Fibroblast of lung (primary cell): ENCODE results near the gene PIWIL4.

Experiments used
- EZH2 ChIP-seq: IDR thresholded peaks from 2 replicates; pipeline ENCODE4 v1.5.1; 2012; ENCODE audit warnings: low read length, control low read depth, mild to moderate bottlenecking; ENCODE audit errors: missing control alignments
- TF ChIP-seq, protein P1 (sequence below), 2 donors: IDR thresholded peaks in 1 of 2; conservative IDR thresholded peaks in 1 of 2; 1 replicate in 1 of 2; 2 replicates in 1 of 2; pipeline ENCODE4 v1.5.1; 2011 to 2012; ENCODE audit warnings: low read length in 2 of 2, control low read depth in 1 of 2, inconsistent platforms in 1 of 2, low read depth in 1 of 2, mild to moderate bottlenecking in 1 of 2

DNA sequence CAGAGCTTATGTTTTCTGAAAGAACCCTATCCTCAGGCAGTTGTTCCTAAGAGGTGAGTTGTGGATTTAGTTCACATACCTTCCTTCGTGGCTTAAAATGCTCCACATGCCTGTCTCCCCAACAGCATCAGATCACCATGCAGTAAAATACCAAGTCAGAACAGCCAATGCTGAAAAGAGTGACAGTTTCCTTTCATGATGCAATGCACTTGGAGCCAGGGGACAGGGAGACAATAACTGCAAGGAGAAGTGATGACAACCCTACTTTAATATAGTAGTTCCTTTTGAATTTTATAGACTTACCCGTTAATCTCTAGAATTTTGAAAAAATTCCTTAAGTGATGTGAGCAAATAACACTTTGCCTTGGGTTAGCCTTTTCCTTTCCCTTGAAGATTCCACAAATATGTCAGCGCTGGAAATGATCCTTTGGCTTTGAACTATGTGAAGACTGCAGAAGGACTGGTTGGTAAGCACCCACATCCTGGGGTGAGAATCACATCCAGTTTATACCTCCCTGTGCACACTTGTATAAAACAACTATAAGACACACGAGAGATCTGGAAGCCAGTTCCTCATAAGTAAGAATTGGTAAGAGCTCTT, 71.2 kb downstream of the PIWIL4 start:
- TF ChIP-seq, protein P1, sequence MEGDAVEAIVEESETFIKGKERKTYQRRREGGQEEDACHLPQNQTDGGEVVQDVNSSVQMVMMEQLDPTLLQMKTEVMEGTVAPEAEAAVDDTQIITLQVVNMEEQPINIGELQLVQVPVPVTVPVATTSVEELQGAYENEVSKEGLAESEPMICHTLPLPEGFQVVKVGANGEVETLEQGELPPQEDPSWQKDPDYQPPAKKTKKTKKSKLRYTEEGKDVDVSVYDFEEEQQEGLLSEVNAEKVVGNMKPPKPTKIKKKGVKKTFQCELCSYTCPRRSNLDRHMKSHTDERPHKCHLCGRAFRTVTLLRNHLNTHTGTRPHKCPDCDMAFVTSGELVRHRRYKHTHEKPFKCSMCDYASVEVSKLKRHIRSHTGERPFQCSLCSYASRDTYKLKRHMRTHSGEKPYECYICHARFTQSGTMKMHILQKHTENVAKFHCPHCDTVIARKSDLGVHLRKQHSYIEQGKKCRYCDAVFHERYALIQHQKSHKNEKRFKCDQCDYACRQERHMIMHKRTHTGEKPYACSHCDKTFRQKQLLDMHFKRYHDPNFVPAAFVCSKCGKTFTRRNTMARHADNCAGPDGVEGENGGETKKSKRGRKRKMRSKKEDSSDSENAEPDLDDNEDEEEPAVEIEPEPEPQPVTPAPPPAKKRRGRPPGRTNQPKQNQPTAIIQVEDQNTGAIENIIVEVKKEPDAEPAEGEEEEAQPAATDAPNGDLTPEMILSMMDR (conservative IDR thresholded peaks at IDR 0.05 in 1 of 2, IDR thresholded peaks at IDR 0.05 in 1 of 2; ENCODE audit: low read depth in 1 of 2, low read length in 2 of 2) = no peak
- TF ChIP-seq EZH2 = no peak
